KMS-11 (cell line): ENCODE measurements around the gene MYPN.

ENCODE experiments used
- H2AFZ ChIP-seq: fragments of 200-600 bp; sonication (generic); 2 replicates; pipeline ENCODE4 v1.6.1; 2016; ENCODE audit warnings: antibody characterized with exemption, mixed run types, low read depth
- H3K27ac ChIP-seq: fragments of 200-600 bp; sonication (generic); 2 replicates; pipeline ENCODE4 v1.6.1; 2016; ENCODE audit warnings: mild to moderate bottlenecking, mixed run types
- H3K27me3 ChIP-seq: fragments of 200-600 bp; sonication (generic); 2 replicates; pipeline ENCODE4 v1.6.1; 2017; ENCODE audit warnings: mild to moderate bottlenecking, low read depth, mixed run types, moderate library complexity; ENCODE audit not compliant: insufficient read depth
- H3K36me3 ChIP-seq: fragments of 200-600 bp; sonication (generic); 2 replicates; pipeline ENCODE4 v1.6.1; 2017; ENCODE audit warnings: mild to moderate bottlenecking, mixed run types; ENCODE audit not compliant: insufficient read depth
- H3K4me1 ChIP-seq: fragments of 200-600 bp; sonication (generic); 2 replicates; pipeline ENCODE4 v1.6.1; 2016; ENCODE audit warnings: mild to moderate bottlenecking, low read depth, mixed run types; ENCODE audit not compliant: poor library complexity, severe bottlenecking
- H3K4me2 ChIP-seq: fragments of 200-600 bp; sonication (generic); 2 replicates; pipeline ENCODE4 v1.7.0; 2016; ENCODE audit warnings: mild to moderate bottlenecking, mixed run types
- H3K4me3 ChIP-seq: fragments of 200-600 bp; sonication (generic); IDR thresholded peaks from 2 replicates; pipeline ENCODE4 v1.6.1; 2017; ENCODE audit warnings: low read depth, low read length, mixed read lengths; ENCODE audit not compliant: insufficient read depth
- H3K79me2 ChIP-seq: fragments of 200-600 bp; sonication (generic); 2 replicates; pipeline ENCODE4 v1.6.1; 2016; ENCODE audit warnings: low read depth, mixed run types; ENCODE audit not compliant: insufficient read depth
- H3K9ac ChIP-seq: fragments of 200-600 bp; sonication (generic); 2 replicates; pipeline ENCODE4 v1.6.1; 2016; ENCODE audit warnings: mild to moderate bottlenecking, mixed run types
- H4K20me1 ChIP-seq: fragments of 200-600 bp; sonication (generic); 2 replicates; pipeline ENCODE4 v1.6.1; 2016; ENCODE audit warnings: mild to moderate bottlenecking, mixed run types; ENCODE audit not compliant: insufficient read depth
- CTCF ChIP-seq: fragments of 200-600 bp; sonication (generic); conservative IDR thresholded peaks from 2 replicates; pipeline ENCODE4 v1.6.1; 2017; ENCODE audit warnings: low read depth, mild to moderate bottlenecking, antibody characterized with exemption, low read length, moderate library complexity, mixed read lengths

The MYPN gene

GRCh38 chr10:68253346-68253745 lies 144.1 kb downstream of the MYPN start:
- Histone ChIP-seq H3K27me3 (no peaks in the 10 kb centered on the region), H3K4me2 (no peak overlapping the region)

GRCh38 chr10:68261132-68261856 lies 152.0 kb downstream of the MYPN start:
- no peaks in the 10 kb centered on the region for H3K36me3 ChIP-seq
- no peak overlapping the region for H2AFZ ChIP-seq
- no peaks in the 10 kb centered on the region for H3K79me2 ChIP-seq
- TF ChIP-seq CTCF, result no peak
- H3K27me3 ChIP-seq, result no peaks in the 10 kb centered on the region
- no peak overlapping the region for H3K27ac ChIP-seq
- H3K9ac ChIP-seq, result no peak overlapping the region
- no peak overlapping the region for H3K4me2 ChIP-seq
- no peaks in the 10 kb centered on the region for H4K20me1 ChIP-seq
- H3K4me1 ChIP-seq, result no peaks in the 10 kb centered on the region
- no peak overlapping the region for H3K4me3 ChIP-seq

More at GRCh38 chr10:68253346-68253745, 144.1 kb downstream of the MYPN start:
- TF ChIP-seq CTCF, result no peak
- Histone ChIP-seq H3K4me1 (peaks cover 11% of the 10 kb centered on the region), H3K27ac (no peak overlapping the region), H3K4me3 (no peak overlapping the region), H2AFZ (no peak overlapping the region), H4K20me1 (no peaks in the 10 kb centered on the region), H3K9ac (no peak overlapping the region), H3K79me2 (no peaks in the 10 kb centered on the region), H3K36me3 (no peaks in the 10 kb centered on the region)
